ENCODE measurements around the gene C1QTNF6.

The C1QTNF6 gene

DNA sequence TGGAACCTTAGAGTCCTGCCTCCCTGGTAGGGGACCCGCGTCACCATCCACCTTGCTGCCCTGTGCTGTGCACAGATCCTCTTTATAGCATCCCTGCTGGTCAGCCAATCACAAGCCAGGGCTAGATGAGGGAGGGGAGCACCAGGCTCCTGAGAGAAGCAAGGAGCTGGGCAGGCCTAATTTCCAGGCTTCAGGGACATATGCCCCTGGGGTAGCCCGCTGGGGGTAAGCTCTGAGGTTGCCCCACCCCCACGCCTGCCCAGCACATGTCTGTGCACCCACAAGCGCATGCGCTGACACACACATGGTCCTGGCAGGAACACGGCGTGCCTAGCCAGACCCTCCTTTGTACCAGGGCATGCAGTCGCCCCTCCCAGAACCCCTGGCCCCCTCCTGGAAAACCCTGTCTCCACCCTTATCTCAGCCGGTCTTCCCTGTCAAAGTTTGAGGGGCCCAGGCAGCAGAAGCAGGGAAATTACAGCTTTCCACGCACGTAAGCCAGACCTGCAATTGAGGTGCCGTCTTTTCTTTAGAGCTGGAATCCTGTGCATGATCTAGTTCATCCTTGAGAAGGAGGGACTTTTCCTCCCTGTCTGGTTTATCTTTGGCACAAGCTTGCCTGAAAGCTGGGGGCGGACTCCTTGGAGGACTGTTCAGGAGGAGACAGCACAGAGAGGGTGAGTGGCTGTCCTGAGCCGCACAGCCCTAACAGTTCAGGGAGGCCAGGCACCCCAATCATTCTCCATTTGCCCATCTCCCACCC, 22.2 kb upstream of the C1QTNF6 start:
- in situ Hi-C loops (cut with HindIII; ENCODE audit: low pct_ligation_motif_present, low sequenced_read_pairs): no loop called here
- DNase-seq: no peak
- H3K36me3 ChIP-seq (replicated peaks): no peaks in the 10 kb centered on the region
- TF ChIP-seq, protein P1, sequence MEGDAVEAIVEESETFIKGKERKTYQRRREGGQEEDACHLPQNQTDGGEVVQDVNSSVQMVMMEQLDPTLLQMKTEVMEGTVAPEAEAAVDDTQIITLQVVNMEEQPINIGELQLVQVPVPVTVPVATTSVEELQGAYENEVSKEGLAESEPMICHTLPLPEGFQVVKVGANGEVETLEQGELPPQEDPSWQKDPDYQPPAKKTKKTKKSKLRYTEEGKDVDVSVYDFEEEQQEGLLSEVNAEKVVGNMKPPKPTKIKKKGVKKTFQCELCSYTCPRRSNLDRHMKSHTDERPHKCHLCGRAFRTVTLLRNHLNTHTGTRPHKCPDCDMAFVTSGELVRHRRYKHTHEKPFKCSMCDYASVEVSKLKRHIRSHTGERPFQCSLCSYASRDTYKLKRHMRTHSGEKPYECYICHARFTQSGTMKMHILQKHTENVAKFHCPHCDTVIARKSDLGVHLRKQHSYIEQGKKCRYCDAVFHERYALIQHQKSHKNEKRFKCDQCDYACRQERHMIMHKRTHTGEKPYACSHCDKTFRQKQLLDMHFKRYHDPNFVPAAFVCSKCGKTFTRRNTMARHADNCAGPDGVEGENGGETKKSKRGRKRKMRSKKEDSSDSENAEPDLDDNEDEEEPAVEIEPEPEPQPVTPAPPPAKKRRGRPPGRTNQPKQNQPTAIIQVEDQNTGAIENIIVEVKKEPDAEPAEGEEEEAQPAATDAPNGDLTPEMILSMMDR (IDR thresholded peaks at IDR 0.05; ENCODE audit: low read depth, low read length, missing control alignments): no peak
- no peak overlapping the region for H3K27ac ChIP-seq
- no peaks in the 10 kb centered on the region for H3K27me3 ChIP-seq (replicated peaks)
- no peak overlapping the region for H3K4me3 ChIP-seq (ENCODE audit: low read depth, low read length)

- Histone ChIP-seq H3K4me3 (ENCODE audit: low read depth, low read length) (no peak overlapping the region), H3K36me3 (replicated peaks) (no peaks in the 10 kb centered on the region), H3K27me3 (replicated peaks) (no peaks in the 10 kb centered on the region), H3K27ac (no peak overlapping the region)
- DNase-seq: no peak
- in situ Hi-C loops (cut with HindIII; ENCODE audit: low pct_ligation_motif_present, low sequenced_read_pairs): no loop called here
- TF ChIP-seq, protein P1 (IDR thresholded peaks at IDR 0.05; ENCODE audit: low read depth, low read length, missing control alignments): no peak
Observed at GRCh38 chr22:37209140-37209845, 21.2 kb upstream of the C1QTNF6 start.

GRCh38 chr22:37208401-37209139, 20.5 kb upstream of the C1QTNF6 start:
- Histone ChIP-seq H3K27ac (no peak overlapping the region), H3K27me3 (replicated peaks) (no peaks in the 10 kb centered on the region), H3K36me3 (replicated peaks) (no peaks in the 10 kb centered on the region), H3K4me3 (ENCODE audit: low read depth, low read length) (no peak overlapping the region)
- DNase-seq: no peak
- in situ Hi-C loops (cut with HindIII; ENCODE audit: low pct_ligation_motif_present, low sequenced_read_pairs): no loop called here
- TF ChIP-seq, protein P1 (IDR thresholded peaks at IDR 0.05; ENCODE audit: low read depth, low read length, missing control alignments): no peak

DNA sequence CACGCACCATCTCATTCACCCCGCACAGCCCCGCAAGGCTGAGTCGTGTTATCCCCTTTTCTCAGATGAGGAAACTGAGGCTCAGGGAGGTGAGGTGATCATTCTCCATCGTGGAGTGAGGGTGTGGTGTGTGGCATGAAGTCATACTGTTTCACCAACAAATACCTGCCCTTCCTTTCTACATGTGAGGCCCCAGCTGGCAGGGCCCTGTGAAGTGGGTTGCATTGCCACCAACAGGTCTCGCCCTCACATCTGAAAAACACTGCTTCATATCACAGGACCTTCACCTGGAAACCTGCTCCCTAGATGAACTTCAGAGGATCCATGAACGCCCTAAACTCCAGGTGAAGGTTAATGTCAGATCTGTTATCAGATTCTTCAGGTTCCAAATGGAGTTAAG, 19.9 kb upstream of the C1QTNF6 start:
- Histone ChIP-seq H3K27me3 (replicated peaks) (no peaks in the 10 kb centered on the region), H3K4me3 (ENCODE audit: low read depth, low read length) (no peak overlapping the region), H3K36me3 (replicated peaks) (no peaks in the 10 kb centered on the region), H3K27ac (no peak overlapping the region)
- in situ Hi-C loops (cut with HindIII; ENCODE audit: low pct_ligation_motif_present, low sequenced_read_pairs): no loop called here
- no peak for DNase-seq
- TF ChIP-seq, protein P1 (IDR thresholded peaks at IDR 0.05; ENCODE audit: low read depth, low read length, missing control alignments): no peak

DNA sequence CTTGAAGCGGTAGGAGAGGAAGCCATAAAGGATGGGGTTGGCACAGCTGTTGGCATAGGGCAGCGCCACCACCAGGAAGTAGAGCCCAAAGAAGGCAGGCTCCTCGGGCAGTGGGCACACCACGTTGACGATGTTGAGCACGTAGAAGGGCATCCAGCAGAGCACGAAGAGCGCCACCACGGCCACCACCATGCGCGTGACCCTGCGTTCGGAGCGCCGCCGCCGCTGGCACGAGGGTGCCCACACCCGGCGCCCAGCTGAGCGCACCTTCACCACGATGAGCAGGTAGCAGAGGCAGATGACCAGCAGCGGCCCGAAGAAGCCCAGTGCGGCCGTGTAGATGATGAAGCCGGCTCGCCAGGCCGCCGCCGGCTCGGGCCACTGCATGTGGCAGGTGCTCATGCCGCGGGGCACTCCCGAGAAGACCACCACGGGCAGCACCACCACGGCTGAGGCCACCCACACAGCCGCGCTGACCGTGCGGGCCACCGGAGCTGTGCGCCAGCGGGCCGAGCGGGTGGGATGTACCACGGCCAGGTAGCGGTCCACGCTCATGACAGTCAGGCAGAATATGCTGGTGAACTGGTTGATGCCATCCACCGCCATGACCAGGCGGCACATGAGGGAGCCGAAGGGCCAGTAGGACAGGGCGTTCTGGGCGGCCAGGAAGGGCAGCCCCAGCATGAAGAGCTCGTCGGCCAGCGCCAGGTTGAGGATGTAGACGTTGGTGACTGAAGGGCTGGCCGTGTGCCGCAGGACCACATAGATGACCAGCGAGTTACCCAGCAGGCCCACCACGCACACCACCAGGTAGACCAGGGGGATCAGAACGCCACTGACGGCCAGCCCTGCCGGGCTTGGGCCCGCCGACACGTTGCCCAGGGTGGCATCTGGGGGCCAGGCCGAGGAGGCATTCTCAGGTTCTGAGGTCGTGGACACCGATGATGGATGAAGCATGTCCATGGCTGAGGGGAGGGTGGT, 19.1 kb upstream of the C1QTNF6 start:
- no peaks in the 10 kb centered on the region for H3K36me3 ChIP-seq (replicated peaks)
- no peaks in the 10 kb centered on the region for H3K27me3 ChIP-seq (replicated peaks)
- no peak for DNase-seq
- no peak overlapping the region for H3K27ac ChIP-seq
- in situ Hi-C loops (cut with HindIII; ENCODE audit: low pct_ligation_motif_present, low sequenced_read_pairs): no loop called here
- TF ChIP-seq, protein P1 (IDR thresholded peaks at IDR 0.05; ENCODE audit: low read depth, low read length, missing control alignments): no peak
- H3K4me3 ChIP-seq (ENCODE audit: low read depth, low read length): no peak overlapping the region

Data from brain microvascular endothelial cell (primary cell).